CD14-positive monocyte (primary cell): ENCODE results near the gene HOXD4. TPM values are rescaled to one million over a fixed set of nuclear protein-coding genes. Genes with fewer than 3 reads are reported as not detected.

Experiments
- DNase-seq, 3 donors: peaks; one replicate each; pipeline ENCODE4 v3.0.0-alpha.2; 2011 to 2022
- H2AFZ ChIP-seq: 2 replicates; pipeline ENCODE4 v1.6.0; 2012; ENCODE audit warnings: mild to moderate bottlenecking, low read depth, low read length, inconsistent platforms; ENCODE audit not compliant: insufficient read depth, poor library complexity, severe bottlenecking
- H3K27ac ChIP-seq, 2 donors: 1 replicate in 1 of 2; 2 replicates in 1 of 2; pipeline ENCODE4 v1.5.1; 2012 to 2013; ENCODE audit warnings: low read length in 2 of 2, control low read depth in 1 of 2, inconsistent platforms in 1 of 2, low read depth in 1 of 2, mild to moderate bottlenecking in 1 of 2
- H3K27me3 ChIP-seq, 2 donors: one replicate each; pipeline versions ENCODE4 v1.6.0 to v1.6.1; 2011 to 2013; ENCODE audit warnings: low read length in 2 of 2; ENCODE audit not compliant: control insufficient read depth in 2 of 2, insufficient read depth in 2 of 2
- H3K36me3 ChIP-seq, 2 donors: replicated peaks in 1 of 2; 1 replicate in 1 of 2; 2 replicates in 1 of 2; pipeline versions ENCODE4 v1.5.1 to v1.6.1; 2012 to 2013; ENCODE audit warnings: low read length in 2 of 2, control low read depth in 1 of 2, inconsistent platforms in 1 of 2, mild to moderate bottlenecking in 1 of 2; ENCODE audit not compliant: insufficient read depth in 2 of 2, control insufficient read depth in 1 of 2
- H3K4me1 ChIP-seq, 2 donors: 1 replicate in 1 of 2; 2 replicates in 1 of 2; pipeline versions ENCODE4 v1.5.1 to v1.6.1; 2012 to 2013; ENCODE audit warnings: low read length in 2 of 2, control low read depth in 1 of 2, inconsistent platforms in 1 of 2, mild to moderate bottlenecking in 1 of 2, moderate library complexity in 1 of 2; ENCODE audit not compliant: insufficient read depth in 2 of 2, control insufficient read depth in 1 of 2
- H3K4me2 ChIP-seq: replicated peaks from 2 replicates; pipeline ENCODE3; 2012; ENCODE audit warnings: low read length, moderate library complexity, mild to moderate bottlenecking; ENCODE audit not compliant: poor library complexity, severe bottlenecking; ENCODE audit errors: extremely low read depth
- H3K4me3 ChIP-seq, 3 experiments: fragments of 200-600 bp in 1 of 3; sonication (generic) in 1 of 3; replicated peaks in 1 of 3; 1 replicate in 2 of 3; 2 replicates in 1 of 3; pipeline ENCODE4 v1.5.1; 2011 to 2013; ENCODE audit warnings: low read length in 3 of 3, mild to moderate bottlenecking in 3 of 3, control low read depth in 2 of 3, low read depth in 2 of 3, inconsistent platforms in 1 of 3, moderate library complexity in 1 of 3
- H3K79me2 ChIP-seq: 2 replicates; pipeline ENCODE4 v1.6.0; 2012; ENCODE audit warnings: mild to moderate bottlenecking, control low read depth, inconsistent platforms, low read length, moderate library complexity; ENCODE audit not compliant: insufficient read depth
- H3K9ac ChIP-seq: 2 replicates; pipeline ENCODE4 v1.6.0; 2017; ENCODE audit warnings: low read length, mild to moderate bottlenecking; ENCODE audit not compliant: insufficient read depth, poor library complexity, severe bottlenecking
- H3K9me3 ChIP-seq, 2 donors: replicated peaks in 1 of 2; 1 replicate in 1 of 2; 2 replicates in 1 of 2; pipeline versions ENCODE4 v1.5.1 to v1.6.1; 2012 to 2013; ENCODE audit warnings: low read length in 2 of 2, control low read depth in 1 of 2; ENCODE audit not compliant: control insufficient read depth in 1 of 2, insufficient read depth in 1 of 2
- H4K20me1 ChIP-seq: 2 replicates; pipeline ENCODE4 v1.6.0; 2012; ENCODE audit warnings: mild to moderate bottlenecking, low read length, control low read depth, moderate library complexity; ENCODE audit not compliant: insufficient read depth
- H3K27ac Mint-ChIP-seq, 7 donors: one replicate each; pipeline ENCODE4 v1.8.0; 2020; ENCODE audit warnings: mild to moderate bottlenecking in 7 of 7, mixed read lengths in 7 of 7, moderate library complexity in 6 of 7, inconsistent platforms in 2 of 7
- H3K27me3 Mint-ChIP-seq, 3 donors: one replicate each; pipeline ENCODE4 v1.8.0; 2021 to 2022; ENCODE audit warnings: low read depth in 3 of 3, mild to moderate bottlenecking in 3 of 3, mixed read lengths in 3 of 3, moderate library complexity in 3 of 3, inconsistent platforms in 1 of 3
- H3K36me3 Mint-ChIP-seq, 2 donors: one replicate each; pipeline ENCODE4 v1.8.0; 2020; ENCODE audit warnings: mixed read lengths in 2 of 2, inconsistent platforms in 1 of 2, mild to moderate bottlenecking in 1 of 2
- H3K4me1 Mint-ChIP-seq: one replicate; pipeline ENCODE4 v1.8.0; 2020; ENCODE audit warnings: mild to moderate bottlenecking, mixed read lengths
- H3K4me3 Mint-ChIP-seq, 2 donors: one replicate each; pipeline ENCODE4 v1.8.0; 2020; ENCODE audit warnings: mild to moderate bottlenecking in 2 of 2, mixed read lengths in 2 of 2, moderate library complexity in 1 of 2
- H3K9me3 Mint-ChIP-seq, 7 donors: one replicate each; pipeline ENCODE4 v1.8.0; 2020 to 2022; ENCODE audit warnings: mixed read lengths in 7 of 7, mild to moderate bottlenecking in 6 of 7, moderate library complexity in 6 of 7, inconsistent platforms in 2 of 7
- CTCF ChIP-seq: fragments of 200-600 bp; IDR thresholded peaks from one replicate; pipeline ENCODE4 v1.8.0; 2022; ENCODE audit warnings: antibody characterized with exemption, mild to moderate bottlenecking
- WGBS: methylation state at CpG from one replicate; pipeline ENCODE4 v1.1.5; 2013; ENCODE audit warnings: missing lambda C conversion rate; ENCODE audit not compliant: insufficient coverage; 5-methylcytosine and 5-hydroxymethylcytosine counted together
- intact Hi-C, 2 donors: fragments of 100-400 bp; cut with micrococcal nuclease; formaldehyde crosslinking; loops; one replicate each; pipeline versions ENCODE4 v1.15.0 to v1.15.1; 2023
- polyA plus RNA-seq, 3 donors: library from polyadenylated mRNA; depleted of rRNA in 1 of 3; unstranded in 2 of 3; stranded (reverse) in 1 of 3; fragments of 300-500 nt in 2 of 3; fragments of >200 nt in 1 of 3; fragmentation: Illumina TruSeq in 2 of 3; gene quantifications; 1 replicate in 2 of 3; 2 replicates in 1 of 3; pipeline ENCODE4 v1.2.3, GENCODE V29; 2012 to 2021

HOXD4 gene
- polyA plus RNA-seq, 3 donors: not detected

- Histone ChIP-seq H3K36me3 (no peaks in the 10 kb centered on the region), H3K79me2 (no peaks in the 10 kb centered on the region), H4K20me1 (no peaks in the 10 kb centered on the region), H3K4me1 (no peaks in the 10 kb centered on the region), H3K4me2 (no peak overlapping the region), H3K27me3 (peaks cover 91 to 96% of the 10 kb centered on the region in 2 donors), H3K9ac (no peak overlapping the region), H3K27ac (no peak overlapping the region), H3K4me3 (no peak overlapping the region), H2AFZ (no peak overlapping the region), H3K9me3 (peaks cover 0 to 56% of the 10 kb centered on the region in 2 donors)
- H3K9me3 Mint-ChIP-seq: peaks cover 0 to 27% (median 9%) of the 10 kb centered on the region in 7 donors
- peak overlapping the region in 1 of 2 donors; percentile 74 for H3K4me3 Mint-ChIP-seq
- peaks cover 2 to 3% of the 10 kb centered on the region in 2 donors for H3K36me3 Mint-ChIP-seq
- intact Hi-C loops: no loop called here
- H3K27me3 Mint-ChIP-seq: peaks cover 95 to 100% (median 95%) of the 10 kb centered on the region in 3 donors
- H3K4me1 Mint-ChIP-seq: peaks cover 2% of the 10 kb centered on the region
- TF ChIP-seq CTCF: no peak
- DNase-seq: no peak
- H3K27ac Mint-ChIP-seq: no peak overlapping the region
Observed at GRCh38 chr2:176146645-176147044, 4.7 kb upstream of the HOXD4 start.

GRCh38 chr2:176147210-176147799, 4.0 kb upstream of the HOXD4 start:
- H3K79me2 ChIP-seq: no peaks in the 10 kb centered on the region
- intact Hi-C loops: no loop called here
- peak overlapping the region in 1 of 2 donors; percentile 74 for H3K4me3 Mint-ChIP-seq
- DNase-seq: no peak
- H3K9me3 Mint-ChIP-seq: peaks cover 0 to 28% (median 9%) of the 10 kb centered on the region in 7 donors
- no peak overlapping the region for H3K27ac ChIP-seq
- H3K27me3 ChIP-seq: peaks cover 88 to 96% of the 10 kb centered on the region in 2 donors
- H2AFZ ChIP-seq: no peak overlapping the region
- no peaks in the 10 kb centered on the region for H3K4me1 ChIP-seq
- H3K27me3 Mint-ChIP-seq: peaks cover 94 to 100% (median 95%) of the 10 kb centered on the region in 3 donors
- no peaks in the 10 kb centered on the region for H4K20me1 ChIP-seq
- H3K4me1 Mint-ChIP-seq: peaks cover 2% of the 10 kb centered on the region
- H3K36me3 Mint-ChIP-seq: peaks cover 2 to 3% of the 10 kb centered on the region in 2 donors
- WGBS: 15% methylated on average over 14 of the region's 32 CpGs
- no peak overlapping the region for H3K4me3 ChIP-seq
- TF ChIP-seq CTCF: no peak
- no peak overlapping the region for H3K27ac Mint-ChIP-seq
- H3K9me3 ChIP-seq: peaks cover 0 to 59% of the 10 kb centered on the region in 2 donors
- H3K36me3 ChIP-seq: no peaks in the 10 kb centered on the region
- H3K9ac ChIP-seq: no peak overlapping the region
- H3K4me2 ChIP-seq: no peak overlapping the region
